Subcutaneous abdominal adipose tissue (tissue), 5 donors: ENCODE data around the gene KLHL6.

Experiments used
- H3K27ac ChIP-seq: one replicate; pipeline ENCODE4 v1.7.0; 2013; ENCODE audit warnings: low read depth, mild to moderate bottlenecking, inconsistent platforms, low read length, moderate library complexity
- H3K27me3 ChIP-seq, 5 donors: one replicate each; pipeline ENCODE4 v1.7.0; 2013; ENCODE audit warnings: low read length in 5 of 5, inconsistent platforms in 1 of 5; ENCODE audit not compliant: control insufficient read depth in 5 of 5, insufficient read depth in 4 of 5
- H3K36me3 ChIP-seq, 5 donors: one replicate each; pipeline ENCODE4 v1.7.0; 2013; ENCODE audit warnings: low read length in 5 of 5; ENCODE audit not compliant: control insufficient read depth in 5 of 5, insufficient read depth in 5 of 5
- H3K4me1 ChIP-seq, 5 donors: one replicate each; pipeline ENCODE4 v1.7.0; 2013; ENCODE audit warnings: low read length in 5 of 5, mild to moderate bottlenecking in 3 of 5, moderate library complexity in 1 of 5; ENCODE audit not compliant: control insufficient read depth in 5 of 5, insufficient read depth in 5 of 5
- H3K4me3 ChIP-seq, 5 donors: one replicate each; pipeline ENCODE4 v1.7.0; 2013; ENCODE audit warnings: low read length in 5 of 5, low read depth in 1 of 5
- H3K9ac ChIP-seq, 5 donors: one replicate each; pipeline ENCODE4 v1.7.0; 2013; ENCODE audit warnings: low read length in 5 of 5, mild to moderate bottlenecking in 4 of 5, moderate library complexity in 3 of 5
- H3K9me3 ChIP-seq, 5 donors: one replicate each; pipeline ENCODE4 v1.7.0; 2013; ENCODE audit warnings: low read length in 5 of 5; ENCODE audit not compliant: control insufficient read depth in 5 of 5
- donor health status: healthy.
- donor health status: healthy.
- donor health status: healthy.
- donor health status: healthy.
- donor health status: healthy.

Gene KLHL6

GRCh38 chr3:183548262-183548769 is 7.2 kb downstream of the KLHL6 start:
- no peak overlapping the region for H3K27ac ChIP-seq
- H3K9me3 ChIP-seq: no peaks in the 10 kb centered on the region
- H3K27me3 ChIP-seq: no peaks in the 10 kb centered on the region
- H3K9ac ChIP-seq: no peak overlapping the region
- no peaks in the 10 kb centered on the region for H3K36me3 ChIP-seq
- no peak overlapping the region for H3K4me3 ChIP-seq
- H3K4me1 ChIP-seq: peaks cover 0 to 18% (median 3%) of the 10 kb centered on the region in 5 donors

GRCh38 chr3:183546625-183547024 is 8.9 kb downstream of the KLHL6 start:
- H3K27me3 ChIP-seq: no peaks in the 10 kb centered on the region
- peaks cover 0 to 16% (median 3%) of the 10 kb centered on the region in 5 donors for H3K4me1 ChIP-seq
- no peaks in the 10 kb centered on the region for H3K36me3 ChIP-seq
- no peak overlapping the region for H3K27ac ChIP-seq
- H3K9ac ChIP-seq: no peak overlapping the region
- no peak overlapping the region for H3K4me3 ChIP-seq
- no peaks in the 10 kb centered on the region for H3K9me3 ChIP-seq

- Histone ChIP-seq H3K36me3 (no peaks in the 10 kb centered on the region), H3K27me3 (no peaks in the 10 kb centered on the region), H3K9me3 (no peaks in the 10 kb centered on the region), H3K4me1 (peaks cover 0 to 19% (median 10%) of the 10 kb centered on the region in 5 donors), H3K9ac (no peak overlapping the region), H3K4me3 (no peak overlapping the region), H3K27ac (no peak overlapping the region)
Observed at GRCh38 chr3:183545708-183546107, 9.8 kb downstream of the KLHL6 start.

- Histone ChIP-seq H3K4me3 (no peak overlapping the region), H3K36me3 (no peaks in the 10 kb centered on the region), H3K4me1 (peaks cover 2 to 29% (median 15%) of the 10 kb centered on the region in 5 donors), H3K9ac (no peak overlapping the region), H3K9me3 (no peaks in the 10 kb centered on the region), H3K27ac (no peak overlapping the region), H3K27me3 (no peaks in the 10 kb centered on the region)
Observed at GRCh38 chr3:183542355-183542754, 13.2 kb downstream of the KLHL6 start.

- H3K27me3 ChIP-seq: no peaks in the 10 kb centered on the region
- H3K9ac ChIP-seq: no peak overlapping the region
- H3K36me3 ChIP-seq: no peaks in the 10 kb centered on the region
- no peak overlapping the region for H3K27ac ChIP-seq
- no peak overlapping the region for H3K4me3 ChIP-seq
- H3K9me3 ChIP-seq: no peaks in the 10 kb centered on the region
- peaks cover 4 to 35% (median 21%) of the 10 kb centered on the region in 5 donors for H3K4me1 ChIP-seq
Observed at GRCh38 chr3:183541738-183542137, 13.8 kb downstream of the KLHL6 start.

GRCh38 chr3:183541235-183541655 is 14.3 kb downstream of the KLHL6 start:
- Histone ChIP-seq H3K9ac (no peak overlapping the region), H3K27me3 (no peaks in the 10 kb centered on the region), H3K9me3 (no peaks in the 10 kb centered on the region), H3K4me3 (no peak overlapping the region), H3K27ac (no peak overlapping the region), H3K4me1 (peaks cover 5 to 40% (median 22%) of the 10 kb centered on the region in 5 donors), H3K36me3 (no peaks in the 10 kb centered on the region)

GRCh38 chr3:183540501-183541234 is 14.8 kb downstream of the KLHL6 start:
- peaks cover 5 to 44% (median 22%) of the 10 kb centered on the region in 5 donors for H3K4me1 ChIP-seq
- no peak overlapping the region for H3K27ac ChIP-seq

GRCh38 chr3:183539811-183540210 is 15.7 kb downstream of the KLHL6 start:
- no peak overlapping the region for H3K27ac ChIP-seq
- no peaks in the 10 kb centered on the region for H3K9me3 ChIP-seq
- no peak overlapping the region for H3K4me3 ChIP-seq
- peaks cover 5 to 44% (median 22%) of the 10 kb centered on the region in 5 donors for H3K4me1 ChIP-seq
- H3K27me3 ChIP-seq: no peaks in the 10 kb centered on the region
- H3K36me3 ChIP-seq: no peaks in the 10 kb centered on the region
- no peak overlapping the region for H3K9ac ChIP-seq

More at GRCh38 chr3:183540501-183541234, 14.8 kb downstream of the KLHL6 start:
- Histone ChIP-seq H3K27me3 (no peaks in the 10 kb centered on the region), H3K9ac (no peak overlapping the region), H3K36me3 (no peaks in the 10 kb centered on the region), H3K4me3 (no peak overlapping the region), H3K9me3 (no peaks in the 10 kb centered on the region)

GRCh38 chr3:183538486-183538885 is 17.0 kb downstream of the KLHL6 start:
- no peak overlapping the region for H3K27ac ChIP-seq
- H3K9ac ChIP-seq: no peak overlapping the region
- H3K36me3 ChIP-seq: no peaks in the 10 kb centered on the region
- H3K4me1 ChIP-seq: peaks cover 5 to 44% (median 22%) of the 10 kb centered on the region in 5 donors
- no peaks in the 10 kb centered on the region for H3K9me3 ChIP-seq
- H3K27me3 ChIP-seq: no peaks in the 10 kb centered on the region
- H3K4me3 ChIP-seq: no peak overlapping the region

GRCh38 chr3:183537295-183537730 is 18.2 kb downstream of the KLHL6 start:
- Histone ChIP-seq H3K9me3 (no peaks in the 10 kb centered on the region), H3K27me3 (peaks cover 0 to 3% (median 0%) of the 10 kb centered on the region in 5 donors), H3K9ac (no peak overlapping the region), H3K27ac (no peak overlapping the region), H3K36me3 (no peaks in the 10 kb centered on the region), H3K4me3 (no peak overlapping the region), H3K4me1 (peaks cover 5 to 44% (median 22%) of the 10 kb centered on the region in 5 donors)
